Astrocyte (in vitro differentiated cells and primary cell): ENCODE measurements around the gene MPZL1. TPM values are rescaled to one million over a fixed set of nuclear protein-coding genes. Genes with fewer than 3 reads are reported as not detected.
"Not testable (repeated sequence)": the region's sequence is repeated elsewhere in the genome, so short reads cannot be mapped to it uniquely, and the experiment has no call there.

Source experiments
- DNase-seq: peaks from one replicate; pipeline ENCODE4 v3.0.0-alpha.2; 2010; ENCODE audit warnings: low read depth
- FAIRE-seq: peaks from 2 replicates; lab custom pipeline; 2011; peaks lifted over from hg19 to GRCh38; lab: Jason Lieb, UNC
- H2AFZ ChIP-seq: 2 replicates; pipeline ENCODE4 v1.6.0; 2012; ENCODE audit warnings: low read depth, low read length, inconsistent platforms
- H3K27ac ChIP-seq: 2 replicates; pipeline ENCODE4 v1.5.1; 2011; ENCODE audit warnings: low read depth, low read length, inconsistent platforms
- H3K27me3 ChIP-seq: 2 replicates; pipeline ENCODE4 v1.6.0; 2011; ENCODE audit warnings: low read length, inconsistent platforms; ENCODE audit not compliant: insufficient read depth
- H3K36me3 ChIP-seq: 2 replicates; pipeline ENCODE4 v1.5.1; 2011; ENCODE audit warnings: low read length, inconsistent platforms; ENCODE audit not compliant: insufficient read depth
- H3K4me1 ChIP-seq: 2 replicates; pipeline ENCODE4 v1.5.1; 2011; ENCODE audit warnings: low read length, inconsistent platforms; ENCODE audit not compliant: insufficient read depth
- H3K4me2 ChIP-seq: 2 replicates; pipeline ENCODE4 v1.6.0; 2012; ENCODE audit warnings: low read length, inconsistent platforms
- H3K4me3 ChIP-seq: 2 replicates; pipeline ENCODE4 v1.5.1; 2011; ENCODE audit warnings: low read depth, mild to moderate bottlenecking, low read length, inconsistent platforms; ENCODE audit not compliant: insufficient read depth
- H3K79me2 ChIP-seq: 2 replicates; pipeline ENCODE4 v1.6.0; 2012; ENCODE audit warnings: mild to moderate bottlenecking, low read length, inconsistent platforms; ENCODE audit not compliant: insufficient read depth
- H3K9ac ChIP-seq: 2 replicates; pipeline ENCODE4 v1.6.0; 2012; ENCODE audit warnings: mild to moderate bottlenecking, low read length, inconsistent platforms
- H3K9me3 ChIP-seq: 2 replicates; pipeline ENCODE4 v1.5.1; 2012; ENCODE audit warnings: low read depth, mild to moderate bottlenecking, low read length, inconsistent platforms; ENCODE audit not compliant: insufficient read depth
- H4K20me1 ChIP-seq: 2 replicates; pipeline ENCODE4 v1.6.0; 2012; ENCODE audit warnings: low read length, inconsistent platforms; ENCODE audit not compliant: insufficient read depth
- H3K27ac Mint-ChIP-seq: one replicate; pipeline ENCODE4 v1.8.0; 2021; ENCODE audit warnings: mild to moderate bottlenecking, mixed read lengths; ENCODE audit not compliant: unreplicated experiment
- H3K27me3 Mint-ChIP-seq: one replicate; pipeline ENCODE4 v1.8.0; 2021; ENCODE audit warnings: low read depth, mixed read lengths; ENCODE audit not compliant: unreplicated experiment
- H3K36me3 Mint-ChIP-seq: one replicate; pipeline ENCODE4 v1.8.0; 2021; ENCODE audit warnings: low read depth, mixed read lengths; ENCODE audit not compliant: unreplicated experiment
- H3K4me1 Mint-ChIP-seq: one replicate; pipeline ENCODE4 v1.8.0; 2021; ENCODE audit warnings: low read depth, mixed read lengths; ENCODE audit not compliant: unreplicated experiment
- H3K4me3 Mint-ChIP-seq: one replicate; pipeline ENCODE4 v1.8.0; 2021; ENCODE audit warnings: mild to moderate bottlenecking, moderate library complexity, mixed read lengths; ENCODE audit not compliant: unreplicated experiment
- H3K9me3 Mint-ChIP-seq: one replicate; pipeline ENCODE4 v1.8.0; 2021; ENCODE audit warnings: mild to moderate bottlenecking, mixed read lengths; ENCODE audit not compliant: unreplicated experiment
- CTCF ChIP-seq: IDR thresholded peaks from 2 replicates; pipeline ENCODE4 v1.5.1; 2011; ENCODE audit warnings: low read depth, mild to moderate bottlenecking, inconsistent platforms, low read length, moderate library complexity; ENCODE audit not compliant: insufficient read depth
- EZH2 ChIP-seq: IDR thresholded peaks from 2 replicates; pipeline ENCODE4 v1.6.1; 2012; ENCODE audit warnings: mild to moderate bottlenecking, low read length, inconsistent platforms; ENCODE audit not compliant: insufficient read depth
- total RNA-seq: library from RNA; stranded (reverse); gene quantifications from 2 replicates; pipeline ENCODE4 v1.2.1, GENCODE V29; 2021

The MPZL1 gene
- total RNA-seq, 1 donor from 2014 or later, result 240 TPM

- H3K9me3 ChIP-seq, result no peaks in the 10 kb centered on the region
- H2AFZ ChIP-seq, result no peak overlapping the region
- H3K36me3 ChIP-seq, result no peaks in the 10 kb centered on the region
- H3K27me3 Mint-ChIP-seq, result no peaks in the 10 kb centered on the region
- peaks cover 21% of the 10 kb centered on the region for H3K79me2 ChIP-seq
- TF ChIP-seq EZH2, result no peak
- TF ChIP-seq CTCF, result no peak
- H3K36me3 Mint-ChIP-seq, result no peaks in the 10 kb centered on the region
- H3K4me1 Mint-ChIP-seq, result peaks cover 21% of the 10 kb centered on the region
- peaks cover 17% of the 10 kb centered on the region for H4K20me1 ChIP-seq
- H3K27ac Mint-ChIP-seq, result no peak overlapping the region
- no peaks in the 10 kb centered on the region for H3K27me3 ChIP-seq
- H3K4me3 ChIP-seq, result no peak overlapping the region
- H3K27ac ChIP-seq, result no peak overlapping the region
- H3K4me1 ChIP-seq, result peaks cover 21% of the 10 kb centered on the region
- H3K4me3 Mint-ChIP-seq, result no peak overlapping the region
- FAIRE-seq (no peak), DNase-seq (no peak)
- no peaks in the 10 kb centered on the region for H3K9me3 Mint-ChIP-seq
- no peak overlapping the region for H3K4me2 ChIP-seq
- no peak overlapping the region for H3K9ac ChIP-seq
These were observed 2.7 kb upstream of the MPZL1 start for GRCh38 chr1:167718914-167719691.

- H3K27ac Mint-ChIP-seq, H2AFZ ChIP-seq, H3K4me2 ChIP-seq: not testable (repeated sequence)
These were observed 1.9 kb upstream of the MPZL1 start for GRCh38 chr1:167719715-167720421.

GRCh38 chr1:167720965-167721616 lies 691 bp upstream of the MPZL1 start:
- no peaks in the 10 kb centered on the region for H3K27me3 ChIP-seq
- peak overlapping the region; percentile 76 for H3K4me3 ChIP-seq
- peak overlapping the region; percentile 86 for H3K27ac Mint-ChIP-seq
- TF ChIP-seq EZH2, result no peak
- TF ChIP-seq CTCF, result no peak
- FAIRE-seq (no peak), DNase-seq (peak; percentile 51)
- H3K36me3 Mint-ChIP-seq, result no peaks in the 10 kb centered on the region
- H3K27ac ChIP-seq, result peak overlapping the region; percentile 55
- H3K4me3 Mint-ChIP-seq, result peak overlapping the region; percentile 90
- no peaks in the 10 kb centered on the region for H3K36me3 ChIP-seq
- H3K79me2 ChIP-seq, result peaks cover 38% of the 10 kb centered on the region
- H3K27me3 Mint-ChIP-seq, result no peaks in the 10 kb centered on the region
- H3K4me1 ChIP-seq, result peaks cover 21% of the 10 kb centered on the region
- H4K20me1 ChIP-seq, result peaks cover 34% of the 10 kb centered on the region
- peak overlapping the region; percentile 81 for H3K9ac ChIP-seq
- peak overlapping the region; percentile 90 for H2AFZ ChIP-seq
- no peaks in the 10 kb centered on the region for H3K9me3 ChIP-seq
- H3K4me1 Mint-ChIP-seq, result peaks cover 33% of the 10 kb centered on the region
- H3K9me3 Mint-ChIP-seq, result no peaks in the 10 kb centered on the region
- peak overlapping the region; percentile 84 for H3K4me2 ChIP-seq

More at GRCh38 chr1:167719715-167720421, 1.9 kb upstream of the MPZL1 start:
- not testable (repeated sequence) for FAIRE-seq, H3K4me3 ChIP-seq, H3K27me3 Mint-ChIP-seq, H3K36me3 ChIP-seq, H3K9me3 Mint-ChIP-seq, H3K9me3 ChIP-seq, H3K36me3 Mint-ChIP-seq, H3K9ac ChIP-seq, H3K27ac ChIP-seq, DNase-seq, H3K4me3 Mint-ChIP-seq, H3K27me3 ChIP-seq
- peaks cover 28% of the 10 kb centered on the region for H3K79me2 ChIP-seq
- peaks cover 25% of the 10 kb centered on the region for H4K20me1 ChIP-seq
- peaks cover 21% of the 10 kb centered on the region for H3K4me1 ChIP-seq
- H3K4me1 Mint-ChIP-seq, result peaks cover 28% of the 10 kb centered on the region
